Cardiac fibroblast (primary cell): ENCODE results near the gene RTN1.
A peak's percentile ranks its signal among the peaks of the same experiment; 100 is the strongest.

ENCODE experiments used
- DNase-seq, 2 donors: peaks; one replicate each; pipeline versions ENCODE4 v3.0.0 to v3.0.0-alpha.2; 2010; ENCODE audit warnings: low read depth in 2 of 2
- H3K4me3 ChIP-seq, 2 donors: replicated peaks in 1 of 2; 1 replicate in 1 of 2; 2 replicates in 1 of 2; pipeline ENCODE4 v1.5.1; 2011; ENCODE audit warnings: low read depth in 2 of 2, low read length in 2 of 2, mild to moderate bottlenecking in 2 of 2, moderate library complexity in 1 of 2
- CTCF ChIP-seq: IDR thresholded peaks from one replicate; pipeline ENCODE4 v1.5.1; 2011; ENCODE audit warnings: low read depth, mild to moderate bottlenecking, low read length, inconsistent platforms

Gene RTN1

DNA sequence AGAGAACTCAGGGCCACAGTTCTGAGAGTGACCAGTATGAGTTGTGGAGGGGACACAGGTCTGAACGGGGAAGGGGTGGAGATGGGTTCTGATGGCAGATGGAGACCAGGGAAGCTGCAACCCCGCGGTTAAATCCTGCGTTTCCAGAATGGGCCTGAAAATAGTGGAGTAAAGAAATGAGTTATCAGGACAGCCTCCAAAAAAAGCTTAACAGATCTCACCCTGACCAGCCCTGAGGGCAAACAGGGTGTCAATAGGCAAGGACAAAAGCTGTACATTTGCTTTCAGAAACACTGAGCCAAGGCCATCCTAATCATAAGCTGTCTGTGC is 555 bp upstream of the RTN1 start:
- no peak for DNase-seq
- TF ChIP-seq CTCF, result no peak
- peak overlapping the region in 1 of 2 donors; percentile 47 for H3K4me3 ChIP-seq

DNA sequence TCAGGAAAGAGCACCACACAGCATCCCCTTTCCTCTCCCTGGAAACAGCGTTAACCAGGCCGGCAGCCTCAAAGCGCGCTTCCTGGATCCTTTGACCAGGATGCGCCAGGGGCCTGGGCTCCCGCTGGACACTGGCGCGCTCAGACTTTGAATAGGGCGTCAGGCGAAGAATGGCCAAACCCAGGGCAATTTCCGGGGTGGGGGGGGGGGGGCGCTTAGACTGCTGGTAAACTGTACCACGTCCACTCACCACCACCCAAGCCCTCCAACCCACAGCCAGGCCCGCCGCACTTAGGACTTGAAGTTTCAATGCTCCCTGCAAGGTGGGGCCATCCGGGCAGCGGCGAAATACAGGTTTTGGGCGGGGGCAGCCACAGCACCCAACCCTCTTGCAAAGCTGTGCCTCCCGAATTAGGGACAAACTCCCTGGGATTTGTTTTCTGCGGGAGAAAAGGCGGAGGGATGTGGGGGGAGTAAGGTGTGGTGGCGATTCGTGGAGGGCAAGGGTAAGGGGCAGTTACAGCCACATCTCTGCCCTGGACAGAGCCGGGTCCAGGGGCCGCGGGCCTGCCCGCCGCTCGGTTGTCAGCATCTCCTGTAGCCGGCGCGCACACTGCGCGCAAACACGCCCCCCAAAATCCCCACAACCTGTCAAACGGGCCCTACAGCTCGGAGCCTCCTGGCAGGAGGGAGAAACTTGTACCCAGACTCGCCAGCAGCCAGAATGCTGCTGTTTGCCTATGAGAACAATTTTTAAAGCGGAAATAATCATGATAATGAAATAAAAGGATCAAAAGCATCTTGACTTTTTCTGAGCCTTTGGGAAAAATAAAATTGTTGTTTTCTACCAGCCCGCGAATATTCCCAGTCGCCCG is 958 bp downstream of the RTN1 start:
- no peak for TF ChIP-seq CTCF
- H3K4me3 ChIP-seq, result peak overlapping the region; percentile 47 to 48
- DNase-seq, result no peak

- no peak overlapping the region for H3K4me3 ChIP-seq
- no peak for TF ChIP-seq CTCF
- no peak for DNase-seq
Observed at GRCh38 chr14:59868021-59868420, 2.6 kb downstream of the RTN1 start.

DNA sequence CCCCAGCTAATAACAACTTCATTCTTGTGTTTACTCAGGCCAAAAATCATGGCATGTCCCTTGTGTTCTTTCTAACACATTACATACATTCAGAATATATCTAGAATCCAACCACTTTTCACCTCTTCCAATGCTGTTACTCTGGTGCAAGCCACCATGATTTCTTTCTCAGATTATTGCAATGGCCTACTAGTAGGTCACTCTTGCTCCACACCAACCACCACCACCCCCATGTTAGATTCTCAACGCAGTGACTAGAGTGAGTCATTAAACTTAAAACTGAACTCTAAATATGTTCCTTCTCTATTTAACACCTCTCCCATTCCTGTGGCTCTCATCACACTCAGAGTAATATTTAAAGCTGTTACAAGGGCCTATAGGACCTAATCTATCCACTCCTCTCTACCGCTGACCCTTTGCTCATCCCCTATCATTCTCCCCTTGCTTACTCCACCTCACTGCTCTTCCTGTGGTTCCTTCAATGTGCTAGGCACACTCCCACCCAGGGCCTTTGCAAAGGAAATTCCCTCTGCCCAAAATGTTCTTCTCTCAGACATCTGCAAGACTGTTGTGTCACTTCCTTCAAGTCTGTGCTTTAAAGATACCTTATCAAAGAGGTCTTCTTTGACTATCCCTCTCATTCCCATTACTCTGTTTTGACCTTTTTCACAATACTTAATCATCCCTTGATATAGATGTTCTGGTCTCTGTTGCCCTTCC is 6.6 kb downstream of the RTN1 start:
- no peak for DNase-seq
- H3K4me3 ChIP-seq, result no peak overlapping the region
- TF ChIP-seq CTCF, result no peak

DNA sequence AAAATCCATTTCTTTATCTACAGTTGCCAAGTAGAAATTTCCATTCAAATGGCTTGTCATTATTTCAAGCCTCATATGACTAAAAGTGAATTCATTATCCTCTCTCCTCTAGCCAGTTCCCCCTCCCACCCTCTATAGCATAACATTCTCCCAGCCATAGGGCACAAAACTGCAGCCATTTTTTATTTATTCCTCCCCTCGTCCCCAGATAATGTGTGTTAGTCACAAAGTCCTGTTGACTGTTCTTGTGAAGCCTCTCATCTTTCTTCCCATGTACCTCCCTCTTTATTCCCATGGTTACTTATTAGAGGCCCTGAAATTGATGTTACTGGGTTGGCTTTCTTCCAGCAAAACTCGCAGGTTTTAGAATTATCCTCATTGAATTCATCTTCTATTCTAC is 13.2 kb downstream of the RTN1 start:
- no peak overlapping the region for H3K4me3 ChIP-seq
- no peak for TF ChIP-seq CTCF
- no peak for DNase-seq

DNA sequence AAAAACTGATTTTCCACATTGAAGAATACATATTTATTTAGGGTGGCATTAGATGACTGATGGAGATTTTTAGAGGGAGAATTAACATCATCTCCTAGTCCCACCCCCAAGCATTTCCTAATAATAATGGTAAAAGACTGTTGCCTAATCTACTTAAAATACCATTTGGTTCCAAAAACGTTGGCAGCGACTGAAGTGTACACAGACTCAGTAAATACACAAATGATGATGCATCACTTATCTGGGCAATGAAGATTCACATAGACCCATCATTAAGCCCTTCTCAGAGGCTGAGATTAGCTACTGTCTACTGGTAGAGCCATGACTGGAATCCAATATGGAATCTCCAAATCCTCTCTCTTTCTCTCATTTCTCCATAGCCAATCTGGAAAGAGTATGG is 18.2 kb downstream of the RTN1 start:
- TF ChIP-seq CTCF, result no peak
- no peak for DNase-seq
- no peak overlapping the region for H3K4me3 ChIP-seq
